ENCODE measurements around the gene ZNF622.

The ZNF622 gene

GRCh38 chr5:16489322-16489791 is 23.8 kb upstream of the ZNF622 start:
- TF ChIP-seq GATA2 (IDR thresholded peaks at IDR 0.05; ENCODE audit: low read depth, low read length) (no peak), GATA3 (IDR thresholded peaks at IDR 0.05; ENCODE audit: low read depth, low read length) (no peak)

DNA sequence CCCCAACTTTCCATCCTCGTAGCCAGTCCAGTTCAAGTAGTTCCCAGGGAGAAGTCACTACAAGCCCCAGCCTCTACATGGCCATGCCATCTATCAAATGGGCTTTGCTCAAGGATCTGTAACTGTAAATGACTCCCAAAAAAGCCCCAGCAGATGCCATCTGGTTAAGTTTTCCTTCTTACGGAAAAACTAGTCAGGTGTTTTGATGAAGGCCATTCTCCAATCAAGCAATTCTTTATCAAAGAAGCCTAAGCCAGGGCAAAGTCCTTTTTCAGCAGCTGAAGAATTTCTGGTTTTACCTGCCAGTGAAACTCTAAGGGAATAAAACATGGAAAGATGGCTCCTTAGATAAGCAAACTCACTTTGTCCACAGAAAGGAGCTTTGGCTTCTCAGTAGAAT is 21.9 kb upstream of the ZNF622 start:
- TF ChIP-seq GATA2 (IDR thresholded peaks at IDR 0.05; ENCODE audit: low read depth, low read length) (no peak), GATA3 (IDR thresholded peaks at IDR 0.05; ENCODE audit: low read depth, low read length) (no peak)

DNA sequence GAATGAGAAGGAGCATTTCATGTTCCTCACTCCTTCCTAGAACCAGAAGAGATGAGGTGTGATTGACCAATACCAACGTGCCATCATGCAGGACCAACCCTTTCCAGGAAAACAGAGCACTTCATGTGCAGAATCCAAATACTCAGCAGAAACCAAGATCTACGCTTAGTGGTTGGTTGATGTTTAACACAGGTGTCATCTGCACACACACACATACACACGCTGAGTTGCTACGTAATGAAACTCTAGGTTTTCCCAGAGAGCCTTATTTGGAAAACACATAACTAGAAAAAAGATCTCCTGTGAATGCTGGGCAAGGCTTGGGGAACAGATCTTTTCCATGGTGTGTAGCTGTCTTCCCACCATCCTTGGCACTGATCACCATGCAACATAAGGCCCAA is 21.1 kb upstream of the ZNF622 start:
- TF ChIP-seq GATA2 (IDR thresholded peaks at IDR 0.05; ENCODE audit: low read depth, low read length): no peak

DNA sequence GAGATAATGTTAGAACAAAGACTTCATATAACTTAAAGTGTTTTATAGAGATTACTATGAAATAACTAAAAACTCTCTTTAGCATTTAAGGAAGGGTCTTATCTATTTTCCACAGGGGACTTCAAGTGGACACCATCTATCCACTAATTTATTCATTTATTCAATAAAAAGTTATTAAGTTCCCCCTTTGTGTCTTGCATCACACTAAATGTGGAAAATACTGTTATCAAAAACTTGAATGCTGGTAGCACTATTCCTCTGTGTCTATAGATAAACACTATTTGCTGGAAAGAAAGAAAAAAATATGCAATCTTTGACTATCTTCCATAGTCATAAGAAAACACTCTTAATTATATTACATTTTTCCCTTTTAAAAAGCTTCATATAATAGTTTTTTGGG is 20.1 kb upstream of the ZNF622 start:
- no peak for TF ChIP-seq GATA2 (IDR thresholded peaks at IDR 0.05; ENCODE audit: low read depth, low read length)

- TF ChIP-seq GATA2 (IDR thresholded peaks at IDR 0.05; ENCODE audit: low read depth, low read length) (no peak), GATA3 (IDR thresholded peaks at IDR 0.05; ENCODE audit: low read depth, low read length) (no peak)
Observed at GRCh38 chr5:16484081-16484480, 18.5 kb upstream of the ZNF622 start.

- TF ChIP-seq GATA3 (IDR thresholded peaks at IDR 0.05; ENCODE audit: low read depth, low read length) (no peak), GATA2 (IDR thresholded peaks at IDR 0.05; ENCODE audit: low read depth, low read length) (no peak)
Observed at GRCh38 chr5:16483361-16483760, 17.8 kb upstream of the ZNF622 start.

- no peak for TF ChIP-seq GATA3 (IDR thresholded peaks at IDR 0.05; ENCODE audit: low read depth, low read length)
- TF ChIP-seq GATA2 (IDR thresholded peaks at IDR 0.05; ENCODE audit: low read depth, low read length): no peak
Observed at GRCh38 chr5:16482891-16483290, 17.3 kb upstream of the ZNF622 start.

DNA sequence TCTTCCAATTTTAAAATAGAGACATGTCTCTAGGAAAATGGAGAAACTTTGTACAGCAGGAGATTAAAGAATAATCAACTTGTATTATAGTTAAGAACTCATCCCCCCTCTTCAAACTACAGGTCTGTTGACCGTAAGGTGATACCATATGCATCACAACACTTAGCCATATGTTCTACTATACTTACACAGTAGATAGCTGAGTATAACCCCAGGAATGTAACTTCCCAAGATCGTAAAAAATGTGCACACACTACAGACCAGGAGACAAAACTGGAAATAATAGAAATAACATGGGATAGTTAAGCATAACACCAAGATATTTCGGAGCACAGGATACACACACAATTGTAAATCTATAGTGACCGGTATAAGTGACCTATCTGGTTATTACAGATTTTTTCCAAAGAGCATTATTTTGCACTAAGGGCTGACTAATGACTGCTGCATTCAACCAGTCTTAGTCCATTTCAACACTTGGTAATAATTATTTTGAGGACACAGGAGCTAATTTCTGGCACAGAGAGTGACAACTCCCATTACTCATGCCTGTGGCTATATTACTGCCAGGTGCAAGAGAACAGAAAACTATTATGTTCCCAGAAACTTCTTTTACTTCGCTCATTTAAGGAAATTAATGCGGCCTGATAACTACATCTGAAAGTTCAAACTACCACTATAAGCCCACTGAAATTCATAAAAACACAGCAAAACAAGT is 15.4 kb upstream of the ZNF622 start:
- no peak for TF ChIP-seq GATA2 (IDR thresholded peaks at IDR 0.05; ENCODE audit: low read depth, low read length)
- TF ChIP-seq GATA3 (IDR thresholded peaks at IDR 0.05; ENCODE audit: low read depth, low read length): no peak

DNA sequence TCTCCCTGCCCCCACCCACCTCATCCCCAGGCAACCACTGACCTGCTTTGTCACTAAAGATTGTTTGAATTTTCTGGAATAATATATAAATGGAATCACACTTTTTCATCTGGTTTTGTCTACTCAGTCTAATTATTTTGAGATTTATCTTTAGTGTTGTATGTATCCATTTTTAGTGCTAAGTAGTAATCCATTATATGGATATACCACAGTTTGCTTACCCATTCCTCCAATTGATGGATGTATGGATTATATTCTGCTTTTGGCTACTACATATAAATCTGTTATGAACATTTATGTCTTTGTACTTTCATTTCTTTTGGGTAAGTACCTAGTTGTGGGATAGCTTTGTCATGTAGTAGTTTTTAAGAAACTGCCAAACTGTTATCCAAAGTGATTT is 14.5 kb upstream of the ZNF622 start:
- TF ChIP-seq GATA3 (IDR thresholded peaks at IDR 0.05; ENCODE audit: low read depth, low read length) (no peak), GATA2 (IDR thresholded peaks at IDR 0.05; ENCODE audit: low read depth, low read length) (no peak)

DNA sequence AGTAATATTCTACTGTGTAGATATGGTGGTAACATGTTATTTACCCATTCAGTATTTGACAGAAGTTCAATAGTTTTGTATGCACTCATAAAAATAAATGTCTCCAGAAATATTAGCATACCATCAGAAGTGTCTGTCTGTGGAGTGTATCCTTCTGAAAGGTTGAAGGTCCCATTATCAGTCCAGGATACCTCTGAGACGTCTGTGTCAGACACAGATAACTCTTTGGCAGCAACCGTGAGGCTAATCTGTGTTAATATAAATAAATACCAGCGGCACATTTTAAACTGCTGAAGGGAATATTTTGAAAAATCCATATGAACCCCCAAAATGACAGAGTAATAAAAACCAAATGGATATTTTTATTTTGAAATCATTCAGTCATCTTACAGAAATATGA is 11.9 kb upstream of the ZNF622 start:
- TF ChIP-seq GATA2 (IDR thresholded peaks at IDR 0.05; ENCODE audit: low read depth, low read length) (no peak), GATA3 (IDR thresholded peaks at IDR 0.05; ENCODE audit: low read depth, low read length) (no peak)

GRCh38 chr5:16471387-16471786 is 5.8 kb upstream of the ZNF622 start:
- TF ChIP-seq GATA3 (IDR thresholded peaks at IDR 0.05; ENCODE audit: low read depth, low read length) (no peak), GATA2 (IDR thresholded peaks at IDR 0.05; ENCODE audit: low read depth, low read length) (no peak)

DNA sequence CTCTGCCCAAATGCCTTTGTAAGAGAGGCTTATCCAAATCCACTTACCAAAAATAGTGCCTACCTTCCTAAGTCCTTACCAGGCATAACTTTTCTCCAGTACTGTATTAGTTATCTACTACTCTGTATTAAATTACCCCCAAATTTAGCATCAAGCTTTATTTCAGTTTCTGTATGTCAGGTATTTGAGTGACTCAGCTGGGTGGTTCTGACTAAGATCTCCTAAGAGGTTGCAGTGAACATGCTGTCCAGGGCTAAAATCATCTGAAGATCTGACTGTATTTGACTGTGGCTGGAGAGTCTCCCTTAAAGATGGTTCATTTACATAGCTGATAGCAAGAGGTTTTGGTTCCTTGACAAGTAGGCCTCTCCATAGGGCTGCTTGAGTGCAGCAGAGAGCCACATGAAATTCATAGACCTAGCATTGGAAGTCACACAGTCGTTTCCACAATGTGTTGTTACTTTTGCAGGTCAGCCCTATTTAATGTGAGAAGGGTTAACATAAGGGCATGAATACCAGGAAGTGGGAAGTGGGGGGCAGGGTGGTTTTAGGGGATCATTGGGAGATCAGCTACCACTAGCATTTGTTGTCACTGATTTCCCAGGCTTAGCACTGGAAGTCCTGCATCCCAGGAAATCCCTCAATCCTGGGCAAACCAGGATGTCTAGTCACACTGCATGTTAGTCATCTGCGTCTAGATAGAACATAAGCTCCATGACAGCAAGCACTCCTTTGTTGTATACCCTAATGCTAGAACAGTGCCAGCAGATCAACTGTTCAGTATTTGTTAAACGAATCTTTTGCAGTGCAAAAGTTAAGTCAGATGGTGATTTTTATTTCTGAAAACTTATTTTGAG is 2.0 kb upstream of the ZNF622 start:
- TF ChIP-seq GATA2 (IDR thresholded peaks at IDR 0.05; ENCODE audit: low read depth, low read length) (no peak), GATA3 (IDR thresholded peaks at IDR 0.05; ENCODE audit: low read depth, low read length) (no peak)

GRCh38 chr5:16464664-16465543 is 696 bp downstream of the ZNF622 start:
- TF ChIP-seq GATA2 (IDR thresholded peaks at IDR 0.05; ENCODE audit: low read depth, low read length) (no peak), GATA3 (IDR thresholded peaks at IDR 0.05; ENCODE audit: low read depth, low read length) (no peak)

- TF ChIP-seq GATA3 (IDR thresholded peaks at IDR 0.05; ENCODE audit: low read depth, low read length) (no peak), GATA2 (IDR thresholded peaks at IDR 0.05; ENCODE audit: low read depth, low read length) (no peak)
Observed at GRCh38 chr5:16464231-16464630, 1.4 kb downstream of the ZNF622 start.

Measured in SH-SY5Y (cell line).